Occipital lobe (tissue), 2 donors: ENCODE data around the gene PRKAG2. TPM values are rescaled to one million over a fixed set of nuclear protein-coding genes. Genes with fewer than 3 reads are reported as not detected.
A peak's percentile ranks its signal among the peaks of the same experiment; 100 is the strongest.

Experiments used
- DNase-seq: peaks from one replicate; lab custom pipeline; 2025; lab: John Stamatoyannopoulos, UW
- total RNA-seq: library from RNA; depleted of rRNA; stranded (reverse); fragments of >200 nt; gene quantifications from one replicate; pipeline ENCODE4 v1.2.3, GENCODE V29; 2014

PRKAG2 gene
- total RNA-seq, 1 donor from 2014 or later: 32.9 TPM

GRCh38 chr7:151699147-151699927 lies 177.6 kb downstream of the PRKAG2 start:
- DNase-seq: no peak

GRCh38 chr7:151697942-151698341 lies 179.0 kb downstream of the PRKAG2 start:
- no peak for DNase-seq

- DNase-seq: no peak
Observed at GRCh38 chr7:151697515-151697895, 179.4 kb downstream of the PRKAG2 start.

GRCh38 chr7:151696721-151697514 lies 180.0 kb downstream of the PRKAG2 start:
- DNase-seq: no peak

- DNase-seq: no peak
Observed at GRCh38 chr7:151695951-151696541, 180.9 kb downstream of the PRKAG2 start.

GRCh38 chr7:151694828-151695580 lies 181.9 kb downstream of the PRKAG2 start:
- DNase-seq: no peak

- DNase-seq: no peak
Observed at GRCh38 chr7:151694441-151694827, 182.5 kb downstream of the PRKAG2 start.

GRCh38 chr7:151693140-151693539 lies 183.8 kb downstream of the PRKAG2 start:
- DNase-seq: no peak

- no peak for DNase-seq
Observed at GRCh38 chr7:151692721-151693120, 184.2 kb downstream of the PRKAG2 start.

GRCh38 chr7:151691449-151691848 lies 185.5 kb downstream of the PRKAG2 start:
- no peak for DNase-seq

GRCh38 chr7:151690606-151691005 lies 186.3 kb downstream of the PRKAG2 start:
- DNase-seq: no peak

- DNase-seq: peak; percentile 75
Observed at GRCh38 chr7:151689196-151689971, 187.5 kb downstream of the PRKAG2 start.

GRCh38 chr7:151688236-151688780 lies 188.6 kb downstream of the PRKAG2 start:
- DNase-seq: no peak

GRCh38 chr7:151687523-151688235 lies 189.2 kb downstream of the PRKAG2 start:
- no peak for DNase-seq

GRCh38 chr7:151686826-151687225 lies 190.1 kb downstream of the PRKAG2 start:
- DNase-seq: no peak

- no peak for DNase-seq
Observed at GRCh38 chr7:151686016-151686766, 190.7 kb downstream of the PRKAG2 start.

- no peak for DNase-seq
Observed at GRCh38 chr7:151684408-151685175, 192.3 kb downstream of the PRKAG2 start.
